Body of pancreas (tissue), 4 donors: ENCODE measurements around the gene TGM6.

ENCODE experiments used
- POLR2A ChIP-seq, 3 donors: fragments of 450-650 bp; IDR thresholded peaks; one replicate each; pipeline ENCODE4 v1.6.1; 2016; ENCODE audit warnings: antibody characterized with exemption in 3 of 3, mild to moderate bottlenecking in 2 of 3
- TF ChIP-seq, protein P1 (sequence below), 7 experiments: fragments of 450-650 bp in 4 of 7; fragments of 200-600 bp in 3 of 7; sonication (generic) in 3 of 7; IDR thresholded peaks; one replicate each; pipeline ENCODE4 v1.5.1; 2016 to 2019; ENCODE audit warnings: antibody characterized with exemption in 7 of 7

DNA sequence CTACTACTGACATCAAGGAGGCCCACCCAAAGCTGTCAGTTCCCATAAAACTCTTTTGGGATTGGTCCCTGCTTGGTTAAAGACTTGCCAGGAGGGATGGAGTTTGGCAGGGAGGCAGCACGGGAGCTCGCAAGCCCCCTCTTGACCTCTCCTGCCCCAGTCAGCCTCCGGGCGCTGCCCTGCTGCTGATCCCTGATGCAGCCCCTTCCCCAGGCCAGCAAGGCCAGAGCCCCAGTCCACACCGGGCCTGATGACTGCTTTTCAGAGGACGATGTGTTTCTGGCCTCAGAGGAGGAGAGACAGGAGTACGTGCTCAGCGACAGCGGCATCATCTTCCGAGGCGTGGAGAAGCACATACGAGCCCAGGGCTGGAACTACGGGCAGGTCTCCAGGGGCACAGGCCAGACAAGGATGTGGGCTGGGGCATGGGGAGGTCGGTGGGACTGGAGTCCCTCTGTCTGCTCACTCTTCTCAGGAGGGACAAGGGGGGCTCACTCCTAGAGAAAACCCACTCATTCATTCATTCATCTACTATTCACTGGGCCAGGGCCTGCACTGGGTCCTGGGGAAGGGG lies 15.6 kb downstream of the TGM6 start:
- TF ChIP-seq, protein P1, sequence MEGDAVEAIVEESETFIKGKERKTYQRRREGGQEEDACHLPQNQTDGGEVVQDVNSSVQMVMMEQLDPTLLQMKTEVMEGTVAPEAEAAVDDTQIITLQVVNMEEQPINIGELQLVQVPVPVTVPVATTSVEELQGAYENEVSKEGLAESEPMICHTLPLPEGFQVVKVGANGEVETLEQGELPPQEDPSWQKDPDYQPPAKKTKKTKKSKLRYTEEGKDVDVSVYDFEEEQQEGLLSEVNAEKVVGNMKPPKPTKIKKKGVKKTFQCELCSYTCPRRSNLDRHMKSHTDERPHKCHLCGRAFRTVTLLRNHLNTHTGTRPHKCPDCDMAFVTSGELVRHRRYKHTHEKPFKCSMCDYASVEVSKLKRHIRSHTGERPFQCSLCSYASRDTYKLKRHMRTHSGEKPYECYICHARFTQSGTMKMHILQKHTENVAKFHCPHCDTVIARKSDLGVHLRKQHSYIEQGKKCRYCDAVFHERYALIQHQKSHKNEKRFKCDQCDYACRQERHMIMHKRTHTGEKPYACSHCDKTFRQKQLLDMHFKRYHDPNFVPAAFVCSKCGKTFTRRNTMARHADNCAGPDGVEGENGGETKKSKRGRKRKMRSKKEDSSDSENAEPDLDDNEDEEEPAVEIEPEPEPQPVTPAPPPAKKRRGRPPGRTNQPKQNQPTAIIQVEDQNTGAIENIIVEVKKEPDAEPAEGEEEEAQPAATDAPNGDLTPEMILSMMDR (IDR thresholded peaks at IDR 0.05), result no peak
- no peak for TF ChIP-seq POLR2A (IDR thresholded peaks at IDR 0.05)
